H1 (cell line): ENCODE results near the gene COPS9. TPM values are rescaled to one million over a fixed set of nuclear protein-coding genes. Genes with fewer than 3 reads are reported as not detected.

ENCODE experiments used
- ASH2L ChIP-seq: fragments of 200-600, 300-600 bp; sonication (generic); IDR thresholded peaks from one replicate; pipeline ENCODE4 v1.7.1; 2017; ENCODE audit warnings: low read length
- JUND ChIP-seq: IDR thresholded peaks from 2 replicates; pipeline ENCODE4 v1.6.1; 2011; ENCODE audit warnings: mild to moderate bottlenecking, improper control_type of control experiment, low read length
- KDM4A ChIP-seq: IDR thresholded peaks from one replicate; pipeline ENCODE4 v1.7.1; 2012; ENCODE audit warnings: low read depth, mild to moderate bottlenecking, moderate library complexity, low read length, inconsistent platforms; ENCODE audit not compliant: severe bottlenecking
- POU5F1 ChIP-seq: IDR thresholded peaks from 2 replicates; pipeline ENCODE4 v1.6.1; 2011; ENCODE audit warnings: low read depth, mild to moderate bottlenecking, low read length, moderate library complexity
- SAP30 ChIP-seq: fragments of 300-600 bp; sonication (generic); IDR thresholded peaks from 2 replicates; pipeline ENCODE4 v1.7.1; 2012; ENCODE audit warnings: low read length, moderate library complexity, mild to moderate bottlenecking, inconsistent platforms; ENCODE audit not compliant: insufficient read depth, insufficient replicate concordance
- TAF7 ChIP-seq: optimal IDR thresholded peaks from 2 replicates; pipeline ENCODE3; 2011; ENCODE audit warnings: low read depth, mild to moderate bottlenecking, inconsistent platforms, low read length, moderate library complexity, borderline replicate concordance
- polyA plus RNA-seq, 7 experiments: library from polyadenylated mRNA; depleted of rRNA in 3 of 7; stranded (reverse) in 5 of 7; unstranded in 2 of 7; fragments of >200 nt in 5 of 7; fragments of 200-250 nt in 2 of 7; gene quantifications; 1 replicate in 5 of 7; 2 replicates in 1 of 7; 4 replicates in 1 of 7; pipeline versions ENCODE4 v1.2.1 to v1.2.3, GENCODE V29; 2011 to 2013; ENCODE audit warnings: missing spikeins in 2 of 7, mixed read lengths in 2 of 7
- total RNA-seq: library from RNA; stranded (reverse); fragmentation: NEBNext Ultra II Directional; extraction: Animal tissue kit (Norgen Biotek cat#: 25700); gene quantifications from 2 replicates; pipeline ENCODE4 v1.2.1, GENCODE V29; 2021
- TF ChIP-seq, protein P1 (sequence below): fragments of 300-600 bp; sonication (generic); IDR thresholded peaks from 2 replicates; pipeline ENCODE4 v1.7.1; 2012; ENCODE audit warnings: low read length, moderate library complexity, mild to moderate bottlenecking, inconsistent platforms; ENCODE audit not compliant: insufficient replicate concordance

Gene COPS9
- total and polyA plus RNA-seq, 2 of the 8 experiments (the other 6 are each of a cell fraction or from before 2014, with no cell fraction given): 154 to 234 TPM

DNA sequence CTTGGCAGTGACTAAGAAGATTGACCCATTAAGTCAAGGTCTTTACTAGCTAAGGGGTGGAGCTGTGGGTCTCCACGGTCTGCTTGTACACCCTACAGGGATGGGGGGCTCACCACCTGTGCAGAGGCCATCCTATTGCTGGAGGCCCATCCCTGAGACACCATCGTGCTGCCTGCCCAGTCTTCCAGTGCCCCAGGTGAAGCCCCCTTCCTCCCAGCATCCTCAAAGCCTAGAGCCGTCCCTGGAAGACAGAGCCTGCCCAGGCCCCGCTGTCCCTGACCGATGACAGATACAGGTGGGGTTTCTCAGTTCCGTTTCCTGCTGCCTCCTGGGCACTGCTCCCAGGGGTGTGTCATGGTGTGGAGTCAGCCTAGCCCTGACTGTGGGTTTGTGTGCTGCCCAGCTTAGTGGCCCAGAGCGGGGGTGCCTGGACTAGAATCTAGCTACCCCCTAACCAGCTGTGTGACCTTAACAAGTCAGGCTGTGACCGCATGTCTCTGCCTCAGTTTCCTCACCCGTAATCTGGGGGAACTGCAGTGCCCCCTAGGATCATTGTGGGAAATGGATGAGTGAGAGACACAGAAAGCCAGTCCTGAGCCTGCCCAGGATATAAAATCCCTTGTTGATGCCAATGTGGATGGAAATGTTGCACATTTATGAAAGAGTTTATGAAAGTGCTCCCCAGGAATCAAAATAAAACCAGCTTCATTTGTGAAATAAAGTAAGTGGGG lies 2.3 kb upstream of the COPS9 start (continued):
- TF ChIP-seq, protein P1, sequence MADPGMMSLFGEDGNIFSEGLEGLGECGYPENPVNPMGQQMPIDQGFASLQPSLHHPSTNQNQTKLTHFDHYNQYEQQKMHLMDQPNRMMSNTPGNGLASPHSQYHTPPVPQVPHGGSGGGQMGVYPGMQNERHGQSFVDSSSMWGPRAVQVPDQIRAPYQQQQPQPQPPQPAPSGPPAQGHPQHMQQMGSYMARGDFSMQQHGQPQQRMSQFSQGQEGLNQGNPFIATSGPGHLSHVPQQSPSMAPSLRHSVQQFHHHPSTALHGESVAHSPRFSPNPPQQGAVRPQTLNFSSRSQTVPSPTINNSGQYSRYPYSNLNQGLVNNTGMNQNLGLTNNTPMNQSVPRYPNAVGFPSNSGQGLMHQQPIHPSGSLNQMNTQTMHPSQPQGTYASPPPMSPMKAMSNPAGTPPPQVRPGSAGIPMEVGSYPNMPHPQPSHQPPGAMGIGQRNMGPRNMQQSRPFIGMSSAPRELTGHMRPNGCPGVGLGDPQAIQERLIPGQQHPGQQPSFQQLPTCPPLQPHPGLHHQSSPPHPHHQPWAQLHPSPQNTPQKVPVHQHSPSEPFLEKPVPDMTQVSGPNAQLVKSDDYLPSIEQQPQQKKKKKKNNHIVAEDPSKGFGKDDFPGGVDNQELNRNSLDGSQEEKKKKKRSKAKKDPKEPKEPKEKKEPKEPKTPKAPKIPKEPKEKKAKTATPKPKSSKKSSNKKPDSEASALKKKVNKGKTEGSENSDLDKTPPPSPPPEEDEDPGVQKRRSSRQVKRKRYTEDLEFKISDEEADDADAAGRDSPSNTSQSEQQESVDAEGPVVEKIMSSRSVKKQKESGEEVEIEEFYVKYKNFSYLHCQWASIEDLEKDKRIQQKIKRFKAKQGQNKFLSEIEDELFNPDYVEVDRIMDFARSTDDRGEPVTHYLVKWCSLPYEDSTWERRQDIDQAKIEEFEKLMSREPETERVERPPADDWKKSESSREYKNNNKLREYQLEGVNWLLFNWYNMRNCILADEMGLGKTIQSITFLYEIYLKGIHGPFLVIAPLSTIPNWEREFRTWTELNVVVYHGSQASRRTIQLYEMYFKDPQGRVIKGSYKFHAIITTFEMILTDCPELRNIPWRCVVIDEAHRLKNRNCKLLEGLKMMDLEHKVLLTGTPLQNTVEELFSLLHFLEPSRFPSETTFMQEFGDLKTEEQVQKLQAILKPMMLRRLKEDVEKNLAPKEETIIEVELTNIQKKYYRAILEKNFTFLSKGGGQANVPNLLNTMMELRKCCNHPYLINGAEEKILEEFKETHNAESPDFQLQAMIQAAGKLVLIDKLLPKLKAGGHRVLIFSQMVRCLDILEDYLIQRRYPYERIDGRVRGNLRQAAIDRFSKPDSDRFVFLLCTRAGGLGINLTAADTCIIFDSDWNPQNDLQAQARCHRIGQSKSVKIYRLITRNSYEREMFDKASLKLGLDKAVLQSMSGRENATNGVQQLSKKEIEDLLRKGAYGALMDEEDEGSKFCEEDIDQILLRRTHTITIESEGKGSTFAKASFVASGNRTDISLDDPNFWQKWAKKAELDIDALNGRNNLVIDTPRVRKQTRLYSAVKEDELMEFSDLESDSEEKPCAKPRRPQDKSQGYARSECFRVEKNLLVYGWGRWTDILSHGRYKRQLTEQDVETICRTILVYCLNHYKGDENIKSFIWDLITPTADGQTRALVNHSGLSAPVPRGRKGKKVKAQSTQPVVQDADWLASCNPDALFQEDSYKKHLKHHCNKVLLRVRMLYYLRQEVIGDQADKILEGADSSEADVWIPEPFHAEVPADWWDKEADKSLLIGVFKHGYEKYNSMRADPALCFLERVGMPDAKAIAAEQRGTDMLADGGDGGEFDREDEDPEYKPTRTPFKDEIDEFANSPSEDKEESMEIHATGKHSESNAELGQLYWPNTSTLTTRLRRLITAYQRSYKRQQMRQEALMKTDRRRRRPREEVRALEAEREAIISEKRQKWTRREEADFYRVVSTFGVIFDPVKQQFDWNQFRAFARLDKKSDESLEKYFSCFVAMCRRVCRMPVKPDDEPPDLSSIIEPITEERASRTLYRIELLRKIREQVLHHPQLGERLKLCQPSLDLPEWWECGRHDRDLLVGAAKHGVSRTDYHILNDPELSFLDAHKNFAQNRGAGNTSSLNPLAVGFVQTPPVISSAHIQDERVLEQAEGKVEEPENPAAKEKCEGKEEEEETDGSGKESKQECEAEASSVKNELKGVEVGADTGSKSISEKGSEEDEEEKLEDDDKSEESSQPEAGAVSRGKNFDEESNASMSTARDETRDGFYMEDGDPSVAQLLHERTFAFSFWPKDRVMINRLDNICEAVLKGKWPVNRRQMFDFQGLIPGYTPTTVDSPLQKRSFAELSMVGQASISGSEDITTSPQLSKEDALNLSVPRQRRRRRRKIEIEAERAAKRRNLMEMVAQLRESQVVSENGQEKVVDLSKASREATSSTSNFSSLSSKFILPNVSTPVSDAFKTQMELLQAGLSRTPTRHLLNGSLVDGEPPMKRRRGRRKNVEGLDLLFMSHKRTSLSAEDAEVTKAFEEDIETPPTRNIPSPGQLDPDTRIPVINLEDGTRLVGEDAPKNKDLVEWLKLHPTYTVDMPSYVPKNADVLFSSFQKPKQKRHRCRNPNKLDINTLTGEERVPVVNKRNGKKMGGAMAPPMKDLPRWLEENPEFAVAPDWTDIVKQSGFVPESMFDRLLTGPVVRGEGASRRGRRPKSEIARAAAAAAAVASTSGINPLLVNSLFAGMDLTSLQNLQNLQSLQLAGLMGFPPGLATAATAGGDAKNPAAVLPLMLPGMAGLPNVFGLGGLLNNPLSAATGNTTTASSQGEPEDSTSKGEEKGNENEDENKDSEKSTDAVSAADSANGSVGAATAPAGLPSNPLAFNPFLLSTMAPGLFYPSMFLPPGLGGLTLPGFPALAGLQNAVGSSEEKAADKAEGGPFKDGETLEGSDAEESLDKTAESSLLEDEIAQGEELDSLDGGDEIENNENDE: no peak
- no peak for TF ChIP-seq JUND
- no peak for TF ChIP-seq TAF7
- no peak for TF ChIP-seq ASH2L
- no peak for TF ChIP-seq KDM4A
- no peak for TF ChIP-seq POU5F1
- no peak for TF ChIP-seq SAP30
